Measurements from ENCODE around the gene PTPN14.
"Not testable (repeated sequence)": the region's sequence is repeated elsewhere in the genome, so short reads cannot be mapped to it uniquely, and the experiment has no call there.

Gene PTPN14

GRCh38 chr1:214540324-214540723, 11.1 kb downstream of the PTPN14 start:
- no peak for DNase-seq

GRCh38 chr1:214538496-214538895, 12.9 kb downstream of the PTPN14 start:
- no peak for DNase-seq

GRCh38 chr1:214537872-214538473, 13.4 kb downstream of the PTPN14 start:
- no peak for DNase-seq

- no peak for DNase-seq
Measured at GRCh38 chr1:214537219-214537618, 14.2 kb downstream of the PTPN14 start.

- no peak for DNase-seq
Measured at GRCh38 chr1:214532070-214532469, 19.3 kb downstream of the PTPN14 start.

GRCh38 chr1:214525535-214526019, 25.8 kb downstream of the PTPN14 start:
- DNase-seq = no peak

GRCh38 chr1:214524824-214525223, 26.6 kb downstream of the PTPN14 start:
- DNase-seq = no peak

- DNase-seq = no peak
Measured at GRCh38 chr1:214523124-214523824, 28.1 kb downstream of the PTPN14 start.

- DNase-seq = not testable (repeated sequence)
Measured at GRCh38 chr1:214521458-214521857, 29.9 kb downstream of the PTPN14 start.

- no peak for DNase-seq
Measured at GRCh38 chr1:214520544-214521165, 30.7 kb downstream of the PTPN14 start.

- DNase-seq = no peak
Measured at GRCh38 chr1:214518361-214518760, 33.0 kb downstream of the PTPN14 start.

GRCh38 chr1:214516434-214517326, 34.7 kb downstream of the PTPN14 start:
- DNase-seq = no peak

- no peak for DNase-seq
Measured at GRCh38 chr1:214515544-214516433, 35.6 kb downstream of the PTPN14 start.

GRCh38 chr1:214514819-214515383, 36.5 kb downstream of the PTPN14 start:
- DNase-seq = no peak

GRCh38 chr1:214514032-214514818, 37.2 kb downstream of the PTPN14 start:
- no peak for DNase-seq

GRCh38 chr1:214513394-214513793, 38.0 kb downstream of the PTPN14 start:
- DNase-seq = no peak

- DNase-seq = no peak
Measured at GRCh38 chr1:214511639-214511998, 39.8 kb downstream of the PTPN14 start.

- DNase-seq = no peak
Measured at GRCh38 chr1:214510914-214511638, 40.3 kb downstream of the PTPN14 start.

GRCh38 chr1:214510477-214510876, 40.9 kb downstream of the PTPN14 start:
- DNase-seq = no peak

- DNase-seq = not testable (repeated sequence)
Measured at GRCh38 chr1:214509622-214510021, 41.8 kb downstream of the PTPN14 start.
